ENCODE results near the gene MEGF6. TPM values are rescaled to one million over a fixed set of nuclear protein-coding genes. Genes with fewer than 3 reads are reported as not detected.

The MEGF6 gene
- total and polyA plus RNA-seq, 9 of the 15 experiments (the other 6 are each of a cell fraction or from before 2014, with no cell fraction given), result 0.03 to 1.7 (median 0.24) TPM; not detected in 3

DNA sequence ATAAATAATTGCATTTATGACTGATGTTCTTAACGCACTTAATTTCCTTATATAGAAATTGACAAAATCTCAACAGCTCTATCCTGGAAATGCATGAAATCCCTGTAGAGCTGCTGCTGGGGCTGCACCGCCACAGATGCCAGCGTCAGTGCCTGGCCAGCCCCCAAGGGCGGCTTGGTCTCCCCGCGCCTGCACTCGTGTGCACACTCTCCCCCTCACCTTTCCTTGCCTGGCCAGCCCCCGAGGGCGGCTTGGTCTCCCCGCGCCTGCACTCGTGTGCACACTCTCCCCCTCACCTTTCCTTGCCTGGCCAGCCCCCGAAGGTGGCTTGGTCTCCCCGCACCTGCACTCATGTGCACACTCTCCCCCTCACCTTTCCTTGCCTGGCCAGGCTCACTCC, 24.8 kb upstream of the MEGF6 start:
- Histone ChIP-seq H3K9me3 (replicated peaks; ENCODE audit: control insufficient read depth, insufficient read depth, low read depth, low read length) (no peaks in the 10 kb centered on the region), H4K20me1 (replicated peaks; ENCODE audit: control insufficient read depth, insufficient read depth, low read length) (0 out of 2 replicates have a peak, but pooled peaks cover 3% of the 10 kb centered on the region), H3K4me1 (replicated peaks in 1 of 2; ENCODE audit: control insufficient read depth in 2 of 2, insufficient read depth in 2 of 2, low read length in 2 of 2) (peaks cover 0 to 16% of the 10 kb centered on the region in 2 experiments; a peak in 1 of 5 replicates), H3K36me3 (ENCODE audit: control insufficient read depth, insufficient read depth, low read length) (peaks cover 54% of the 10 kb centered on the region; the same call in 2 of the 3 replicates), H3K79me2 (ENCODE audit: control insufficient read depth, insufficient read depth, low read length) (no peaks in the 10 kb centered on the region), H2AFZ (ENCODE audit: low read depth, low read length) (no peak overlapping the region), H3K9ac (ENCODE audit: insufficient read depth in 1 of 2, low read depth in 2 of 2, low read length in 2 of 2) (no peak overlapping the region), H3K4me2 (ENCODE audit: insufficient read depth, low read length) (no peak overlapping the region), H3K9me1 (ENCODE audit: control insufficient read depth, insufficient read depth, low read length) (no peaks in the 10 kb centered on the region), H3K27ac (ENCODE audit: extremely low read depth, low read depth, low read length) (no peak overlapping the region), H3K27me3 (ENCODE audit: control insufficient read depth in 2 of 2, insufficient read depth in 2 of 2, low read length in 2 of 2) (no peaks in the 10 kb centered on the region), H3K4me3 (no peak overlapping the region)
- ATAC-seq (no peak), FAIRE-seq (no peak), DNase-seq (ENCODE audit: extremely low read depth in 1 of 4, low spot score in 3 of 4) (no peak)
- ChIA-PET CTCF (ENCODE audit: low intra/inter-chr PET ratio) (no interaction called here), POLR2A (interaction anchor here (0.6 to 1.2 kb wide), 2 partner anchors 26 to 84 kb away, joined by 3 read pairs; no protein-coding TSS in a partner anchor)
- intact Hi-C loops (cut with micrococcal nuclease) (no loop called here), in situ Hi-C loops (cut with MboI) (no loop called here)
- no TSS peak for BruUV-seq (replicated peaks)
- 85% methylated on average over 14 of the region's 14 CpGs for WGBS (ENCODE audit: insufficient coverage, low coverage, missing lambda C conversion rate)
- TF ChIP-seq POLR2B (IDR thresholded peaks at IDR 0.05; ENCODE audit: low read depth, partially characterized antibody) (no peak), RBM39 (optimal IDR thresholded peaks at IDR 0.05; ENCODE audit: low read depth, low read length) (no peak), TCF7L2 (IDR thresholded peaks at IDR 0.05; ENCODE audit: low read depth, low read length) (no peak), CHD1 (IDR thresholded peaks at IDR 0.05; ENCODE audit: low read length) (no peak), ZNF699 (CRISPR knock-in tag; IDR thresholded peaks at IDR 0.05; ENCODE audit: insufficient replicate concordance) (no peak), RBM15 (IDR thresholded peaks at IDR 0.05; ENCODE audit: insufficient read depth, low read length) (no peak), RFX1 (IDR thresholded peaks at IDR 0.05) (no peak), CBX8 (IDR thresholded peaks at IDR 0.05; ENCODE audit: borderline replicate concordance, extremely low read depth, low read depth, low read length, poor library complexity, severe bottlenecking) (no peak), THAP12 (CRISPR knock-in tag; IDR thresholded peaks at IDR 0.05) (no peak), SMAD2 (IDR thresholded peaks at IDR 0.05; ENCODE audit: low read depth, low read length) (no peak), ZNF217 (CRISPR knock-in tag; IDR thresholded peaks at IDR 0.05) (no peak)
- TF ChIP-seq, protein P1, sequence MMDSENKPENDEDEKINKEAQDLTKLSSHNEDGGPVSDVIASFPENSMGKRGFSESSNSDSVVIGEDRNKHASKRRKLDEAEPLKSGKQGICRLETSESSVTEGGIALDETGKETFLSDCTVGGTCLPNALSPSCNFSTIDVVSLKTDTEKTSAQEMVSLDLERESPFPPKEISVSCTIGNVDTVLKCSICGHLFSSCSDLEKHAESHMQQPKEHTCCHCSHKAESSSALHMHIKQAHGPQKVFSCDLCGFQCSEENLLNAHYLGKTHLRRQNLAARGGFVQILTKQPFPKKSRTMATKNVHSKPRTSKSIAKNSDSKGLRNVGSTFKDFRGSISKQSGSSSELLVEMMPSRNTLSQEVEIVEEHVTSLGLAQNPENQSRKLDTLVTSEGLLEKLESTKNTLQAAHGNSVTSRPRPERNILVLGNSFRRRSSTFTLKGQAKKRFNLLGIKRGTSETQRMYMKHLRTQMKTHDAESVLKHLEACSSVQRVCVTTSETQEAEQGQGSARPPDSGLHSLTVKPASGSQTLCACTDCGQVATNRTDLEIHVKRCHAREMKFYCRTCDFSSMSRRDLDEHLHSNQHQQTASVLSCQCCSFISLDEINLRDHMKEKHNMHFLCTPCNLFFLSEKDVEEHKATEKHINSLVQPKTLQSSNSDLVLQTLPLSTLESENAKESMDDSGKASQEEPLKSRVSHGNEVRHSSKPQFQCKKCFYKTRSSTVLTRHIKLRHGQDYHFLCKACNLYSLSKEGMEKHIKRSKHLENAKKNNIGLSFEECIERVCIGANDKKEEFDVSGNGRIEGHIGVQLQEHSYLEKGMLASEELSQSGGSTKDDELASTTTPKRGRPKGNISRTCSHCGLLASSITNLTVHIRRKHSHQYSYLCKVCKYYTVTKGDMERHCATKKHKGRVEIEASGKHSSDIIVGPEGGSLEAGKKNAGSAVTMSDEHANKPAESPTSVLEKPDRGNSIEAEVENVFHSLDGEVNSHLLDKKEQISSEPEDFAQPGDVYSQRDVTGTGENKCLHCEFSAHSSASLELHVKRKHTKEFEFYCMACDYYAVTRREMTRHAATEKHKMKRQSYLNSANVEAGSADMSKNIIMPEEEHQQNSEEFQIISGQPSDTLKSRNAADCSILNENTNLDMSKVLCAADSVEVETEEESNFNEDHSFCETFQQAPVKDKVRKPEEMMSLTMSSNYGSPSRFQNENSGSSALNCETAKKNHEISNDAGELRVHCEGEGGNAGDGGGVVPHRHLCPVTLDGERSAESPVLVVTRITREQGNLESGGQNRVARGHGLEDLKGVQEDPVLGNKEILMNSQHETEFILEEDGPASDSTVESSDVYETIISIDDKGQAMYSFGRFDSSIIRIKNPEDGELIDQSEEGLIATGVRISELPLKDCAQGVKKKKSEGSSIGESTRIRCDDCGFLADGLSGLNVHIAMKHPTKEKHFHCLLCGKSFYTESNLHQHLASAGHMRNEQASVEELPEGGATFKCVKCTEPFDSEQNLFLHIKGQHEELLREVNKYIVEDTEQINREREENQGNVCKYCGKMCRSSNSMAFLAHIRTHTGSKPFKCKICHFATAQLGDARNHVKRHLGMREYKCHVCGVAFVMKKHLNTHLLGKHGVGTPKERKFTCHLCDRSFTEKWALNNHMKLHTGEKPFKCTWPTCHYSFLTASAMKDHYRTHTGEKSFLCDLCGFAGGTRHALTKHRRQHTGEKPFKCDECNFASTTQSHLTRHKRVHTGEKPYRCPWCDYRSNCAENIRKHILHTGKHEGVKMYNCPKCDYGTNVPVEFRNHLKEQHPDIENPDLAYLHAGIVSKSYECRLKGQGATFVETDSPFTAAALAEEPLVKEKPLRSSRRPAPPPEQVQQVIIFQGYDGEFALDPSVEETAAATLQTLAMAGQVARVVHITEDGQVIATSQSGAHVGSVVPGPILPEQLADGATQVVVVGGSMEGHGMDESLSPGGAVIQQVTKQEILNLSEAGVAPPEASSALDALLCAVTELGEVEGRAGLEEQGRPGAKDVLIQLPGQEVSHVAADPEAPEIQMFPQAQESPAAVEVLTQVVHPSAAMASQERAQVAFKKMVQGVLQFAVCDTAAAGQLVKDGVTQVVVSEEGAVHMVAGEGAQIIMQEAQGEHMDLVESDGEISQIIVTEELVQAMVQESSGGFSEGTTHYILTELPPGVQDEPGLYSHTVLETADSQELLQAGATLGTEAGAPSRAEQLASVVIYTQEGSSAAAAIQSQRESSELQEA (IDR thresholded peaks at IDR 0.05; ENCODE audit: low read depth), result no peak

Measured in K562 (cell line).